Body of pancreas (tissue), 4 donors: ENCODE data around the gene RETN. TPM values are rescaled to one million over a fixed set of nuclear protein-coding genes. Genes with fewer than 3 reads are reported as not detected.
A peak's percentile ranks its signal among the peaks of the same experiment; 100 is the strongest.

Experiments
- ATAC-seq: fragments of 150-250 bp; one replicate; pipeline ENCODE4 v1.9.1; 2016
- DNase-seq, 4 donors: peaks; one replicate each; pipeline ENCODE4 v3.0.0-alpha.2; 2019
- H3K27ac ChIP-seq, 4 donors: fragments of 200-600 bp; sonication (generic); 1 replicate in 3 of 4; 2 replicates in 1 of 4; pipeline versions ENCODE4 v1.5.1 to v1.6.1; 2016 to 2019; ENCODE audit warnings: mild to moderate bottlenecking in 1 of 4, mixed read lengths in 1 of 4, moderate library complexity in 1 of 4
- H3K27me3 ChIP-seq, 2 donors: fragments of 200-600 bp; sonication (generic); one replicate each; pipeline ENCODE4 v1.6.0; 2016; ENCODE audit warnings: mild to moderate bottlenecking in 1 of 2
- H3K36me3 ChIP-seq, 2 donors: fragments of 200-600 bp; sonication (generic); replicated peaks in 1 of 2; 2 replicates each; pipeline ENCODE4 v1.5.1; 2016; ENCODE audit warnings: low read depth in 2 of 2; ENCODE audit not compliant: insufficient read depth in 1 of 2
- H3K4me1 ChIP-seq: fragments of 200-600 bp; sonication (generic); one replicate; pipeline ENCODE4 v1.6.0; 2016
- H3K4me3 ChIP-seq, 2 donors: fragments of 200-600 bp; sonication (generic); 1 replicate in 1 of 2; 2 replicates in 1 of 2; pipeline ENCODE4 v1.5.1; 2016 to 2019
- H3K9me3 ChIP-seq, 3 donors: fragments of 200-600 bp; sonication (generic); 1 replicate in 2 of 3; 2 replicates in 1 of 3; pipeline ENCODE4 v1.5.1; 2016
- POLR2A ChIP-seq, 3 donors: fragments of 450-650 bp; IDR thresholded peaks; one replicate each; pipeline ENCODE4 v1.6.1; 2016; ENCODE audit warnings: antibody characterized with exemption in 3 of 3, mild to moderate bottlenecking in 2 of 3
- WGBS, 2 donors: methylation state at CpG; one replicate each; pipeline ENCODE4 v1.1.5; 2017; 5-methylcytosine and 5-hydroxymethylcytosine counted together
- intact Hi-C: fragments of 100-400 bp; cut with DNase I; formaldehyde crosslinking; loops from one replicate; pipeline ENCODE4 v1.15.1; 2023
- total RNA-seq, 2 donors: library from RNA; depleted of rRNA; stranded (reverse); fragments of >200 nt; gene quantifications; one replicate each; pipeline ENCODE4 v1.1.0, GENCODE V29; 2016
- TF ChIP-seq, protein P1 (sequence below), 7 experiments: fragments of 450-650 bp in 4 of 7; fragments of 200-600 bp in 3 of 7; sonication (generic) in 3 of 7; IDR thresholded peaks; one replicate each; pipeline ENCODE4 v1.5.1; 2016 to 2019; ENCODE audit warnings: antibody characterized with exemption in 7 of 7

The RETN gene
- total RNA-seq, 2 donors from 2014 or later: not detected

DNA sequence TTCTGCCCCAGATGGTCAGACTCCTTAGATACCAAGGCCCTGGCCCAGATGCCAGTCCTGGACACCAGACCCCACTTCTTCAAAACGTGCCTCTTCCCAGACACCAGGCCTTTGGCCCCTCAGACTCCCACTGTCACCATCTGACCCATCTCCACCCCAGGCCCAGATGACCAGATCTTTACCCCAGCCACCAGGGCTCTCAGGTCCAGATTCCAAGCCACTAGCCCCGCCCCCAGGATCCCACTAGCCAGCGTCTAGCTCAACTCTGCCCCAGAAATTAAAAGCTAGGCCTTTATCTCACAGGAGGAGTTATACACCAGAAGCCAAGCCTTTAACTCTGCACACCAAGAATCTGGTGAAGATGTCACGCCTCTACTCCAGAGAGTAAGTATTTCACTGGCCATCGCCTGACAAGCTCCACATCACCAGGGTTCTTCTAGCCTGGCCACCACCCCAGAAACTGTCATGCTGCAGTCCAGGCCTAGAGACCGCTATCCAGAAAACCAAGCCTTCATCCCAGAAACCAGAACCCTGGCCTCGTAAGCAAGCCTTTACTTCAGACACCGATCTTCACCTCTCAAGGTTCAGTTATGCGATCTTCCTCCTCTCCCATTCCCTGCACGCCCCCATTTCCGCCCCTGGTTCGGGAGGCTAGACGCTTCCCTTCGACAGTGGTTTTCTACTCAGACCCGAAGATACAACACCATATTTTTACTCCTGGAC, 40.1 kb upstream of the RETN start:
- ATAC-seq: no peak
- peak overlapping the region; percentile 90 to 91 for H3K4me3 ChIP-seq
- WGBS, 2 donors: 1 to 2% methylated on average over 15 of the region's 15 CpGs
- peaks cover 31% of the 10 kb centered on the region for H3K4me1 ChIP-seq
- TF ChIP-seq POLR2A (IDR thresholded peaks at IDR 0.05): no peak
- TF ChIP-seq, protein P1, sequence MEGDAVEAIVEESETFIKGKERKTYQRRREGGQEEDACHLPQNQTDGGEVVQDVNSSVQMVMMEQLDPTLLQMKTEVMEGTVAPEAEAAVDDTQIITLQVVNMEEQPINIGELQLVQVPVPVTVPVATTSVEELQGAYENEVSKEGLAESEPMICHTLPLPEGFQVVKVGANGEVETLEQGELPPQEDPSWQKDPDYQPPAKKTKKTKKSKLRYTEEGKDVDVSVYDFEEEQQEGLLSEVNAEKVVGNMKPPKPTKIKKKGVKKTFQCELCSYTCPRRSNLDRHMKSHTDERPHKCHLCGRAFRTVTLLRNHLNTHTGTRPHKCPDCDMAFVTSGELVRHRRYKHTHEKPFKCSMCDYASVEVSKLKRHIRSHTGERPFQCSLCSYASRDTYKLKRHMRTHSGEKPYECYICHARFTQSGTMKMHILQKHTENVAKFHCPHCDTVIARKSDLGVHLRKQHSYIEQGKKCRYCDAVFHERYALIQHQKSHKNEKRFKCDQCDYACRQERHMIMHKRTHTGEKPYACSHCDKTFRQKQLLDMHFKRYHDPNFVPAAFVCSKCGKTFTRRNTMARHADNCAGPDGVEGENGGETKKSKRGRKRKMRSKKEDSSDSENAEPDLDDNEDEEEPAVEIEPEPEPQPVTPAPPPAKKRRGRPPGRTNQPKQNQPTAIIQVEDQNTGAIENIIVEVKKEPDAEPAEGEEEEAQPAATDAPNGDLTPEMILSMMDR (IDR thresholded peaks at IDR 0.05): no peak
- no peaks in the 10 kb centered on the region for H3K9me3 ChIP-seq
- no peak for DNase-seq
- peaks cover 0 to 4% of the 10 kb centered on the region in 2 donors for H3K36me3 ChIP-seq
- no peaks in the 10 kb centered on the region for H3K27me3 ChIP-seq
- peak overlapping the region; percentile 58 to 85 (median 76) for H3K27ac ChIP-seq
- intact Hi-C loops: no loop called here

DNA sequence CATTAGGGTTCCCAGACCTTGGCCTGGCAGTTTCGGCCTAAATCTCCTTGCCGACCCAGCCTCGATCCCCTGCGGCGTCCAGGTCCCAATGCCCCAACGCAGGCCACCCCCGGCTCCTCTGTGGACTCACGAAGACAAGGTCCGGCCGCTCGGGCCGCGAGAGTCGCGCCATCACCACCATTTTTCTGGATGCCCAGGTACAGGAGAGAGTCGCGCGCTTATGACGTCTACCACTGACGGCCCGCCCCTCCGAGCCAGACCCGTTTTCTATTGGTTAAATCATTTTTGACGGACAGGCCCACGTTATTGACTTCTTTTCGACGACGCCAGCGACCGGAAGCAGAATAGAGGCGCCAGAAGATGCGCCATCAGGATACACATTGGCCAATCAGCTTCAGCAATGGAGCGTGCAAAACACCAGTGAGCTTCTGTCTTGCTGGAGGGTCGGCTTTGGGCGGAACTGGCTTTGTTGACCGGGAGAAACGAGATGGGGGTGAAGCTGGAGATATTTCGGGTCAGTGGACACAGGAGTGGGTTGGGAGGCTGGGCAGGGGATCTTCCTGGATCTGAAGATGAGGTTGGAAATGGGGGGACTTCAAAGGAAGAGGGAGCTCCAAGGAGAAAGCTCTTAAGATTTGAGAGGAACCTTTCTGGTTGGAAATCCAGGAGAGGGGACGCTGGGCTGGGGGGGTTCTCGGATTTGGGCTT, 39.3 kb upstream of the RETN start, which contains the start of the genes PET100 and XAB2:
TSS of gene PET100 (plus strand) at position 447 of the 708 bp plus-strand sequence. CDS start at position 488, 41 bp downstream.
TSS of gene XAB2 (minus strand) at position 199 of the 708 bp plus-strand sequence. CDS start at position 181, 18 bp downstream.
- peaks cover 32% of the 10 kb centered on the region for H3K4me1 ChIP-seq
- no peaks in the 10 kb centered on the region for H3K9me3 ChIP-seq
- DNase-seq (peak; percentile 97 to 99 (median 98)), ATAC-seq (peak; percentile 99)
- H3K36me3 ChIP-seq: peaks cover 0 to 4% of the 10 kb centered on the region in 2 donors
- H3K4me3 ChIP-seq: peak within 1 kb of the TSS; percentile 90 to 91
- H3K27me3 ChIP-seq: no peaks in the 10 kb centered on the region
- H3K27ac ChIP-seq: peak within 1 kb of the TSS; percentile 62 to 85 (median 76)
- 0% methylated on average over 18 to 40 of the region's 40 CpGs for WGBS, 2 donors
- TF ChIP-seq POLR2A (IDR thresholded peaks at IDR 0.05): peak; percentile 25 to 80 (median 72)
- TF ChIP-seq, protein P1 (IDR thresholded peaks at IDR 0.05): no peak
- intact Hi-C loops: no loop called here

DNA sequence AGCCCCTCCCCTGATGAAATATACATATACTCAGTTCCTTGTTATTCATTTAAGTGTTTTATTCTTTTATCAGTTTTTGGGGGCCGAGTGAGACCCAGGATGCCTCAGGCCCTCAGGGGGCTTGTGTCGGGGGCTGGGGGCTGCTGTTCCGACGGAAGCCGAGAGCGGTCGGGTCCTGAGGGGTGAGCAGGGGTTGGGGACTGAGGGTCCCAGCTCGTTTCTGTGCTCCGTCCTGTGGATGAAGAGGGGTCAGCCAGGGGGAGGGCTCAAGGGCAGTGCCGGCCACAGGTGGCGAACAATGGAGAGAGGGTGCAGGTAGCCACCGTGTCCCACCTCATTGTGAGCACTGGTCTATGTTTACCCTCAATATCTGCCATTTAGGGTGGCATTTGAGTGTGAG, 37.3 kb upstream of the RETN start:
- Histone ChIP-seq H3K4me3 (no peak overlapping the region), H3K9me3 (no peaks in the 10 kb centered on the region), H3K36me3 (no peaks in the 10 kb centered on the region), H3K27me3 (no peaks in the 10 kb centered on the region), H3K27ac (no peak overlapping the region), H3K4me1 (peaks cover 50% of the 10 kb centered on the region)
- 83 to 93% methylated on average over 11 to 12 of the region's 12 CpGs for WGBS, 2 donors
- intact Hi-C loops: no loop called here
- ATAC-seq (no peak), DNase-seq (no peak)
- no peak for TF ChIP-seq POLR2A (IDR thresholded peaks at IDR 0.05)
- TF ChIP-seq, protein P1 (IDR thresholded peaks at IDR 0.05): no peak

DNA sequence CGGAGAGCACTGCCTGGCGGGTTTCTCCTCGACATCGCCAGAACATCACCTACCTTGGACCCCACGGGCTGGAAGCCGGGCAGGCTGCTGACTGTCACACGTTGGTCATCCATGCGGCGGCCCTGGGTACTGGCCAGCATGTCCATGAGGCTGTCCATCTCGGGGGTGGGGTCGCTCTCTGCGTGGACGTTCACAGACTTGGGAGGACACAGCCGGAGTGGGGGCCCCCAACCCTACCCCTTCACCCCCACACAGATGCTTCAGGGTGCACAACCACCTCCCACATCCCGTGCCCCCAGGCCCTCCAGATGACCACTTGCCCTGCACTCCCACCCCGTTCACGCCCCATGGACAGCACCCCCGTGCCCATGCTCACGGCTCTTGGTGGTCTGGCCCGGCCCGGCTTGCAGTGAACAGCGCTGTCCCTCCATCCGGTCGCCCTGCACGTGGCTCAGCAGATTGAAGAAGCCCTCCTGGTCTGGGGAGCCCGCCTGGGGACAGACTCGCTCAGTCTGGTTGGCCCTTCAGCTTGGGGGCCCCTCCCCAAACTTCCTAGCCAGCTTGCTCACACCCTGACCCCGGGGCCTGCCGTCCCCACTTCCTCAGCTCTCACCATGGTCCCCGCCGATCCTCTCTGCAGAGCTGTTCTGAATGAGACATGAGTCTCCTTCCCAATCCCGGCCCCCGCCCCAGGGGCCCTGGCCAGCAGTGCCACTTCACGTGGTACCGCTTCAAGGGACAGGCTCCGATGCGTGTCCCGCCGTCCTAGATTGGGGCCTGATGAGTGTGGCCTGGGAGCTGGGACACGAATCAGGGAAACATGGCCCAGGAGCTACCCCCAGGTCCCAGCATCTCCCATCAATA, 36.3 kb upstream of the RETN start:
- TF ChIP-seq, protein P1 (IDR thresholded peaks at IDR 0.05): no peak
- H3K9me3 ChIP-seq: no peaks in the 10 kb centered on the region
- no peak overlapping the region for H3K4me3 ChIP-seq
- intact Hi-C loops: no loop called here
- no peak for ATAC-seq
- no peak overlapping the region for H3K27ac ChIP-seq
- H3K4me1 ChIP-seq: peaks cover 52% of the 10 kb centered on the region
- WGBS, 2 donors: 83 to 91% methylated on average over 16 to 38 of the region's 40 CpGs
- DNase-seq: no peak
- no peaks in the 10 kb centered on the region for H3K27me3 ChIP-seq
- H3K36me3 ChIP-seq: no peaks in the 10 kb centered on the region
